ENCODE results near the gene KCNJ14.

DNA sequence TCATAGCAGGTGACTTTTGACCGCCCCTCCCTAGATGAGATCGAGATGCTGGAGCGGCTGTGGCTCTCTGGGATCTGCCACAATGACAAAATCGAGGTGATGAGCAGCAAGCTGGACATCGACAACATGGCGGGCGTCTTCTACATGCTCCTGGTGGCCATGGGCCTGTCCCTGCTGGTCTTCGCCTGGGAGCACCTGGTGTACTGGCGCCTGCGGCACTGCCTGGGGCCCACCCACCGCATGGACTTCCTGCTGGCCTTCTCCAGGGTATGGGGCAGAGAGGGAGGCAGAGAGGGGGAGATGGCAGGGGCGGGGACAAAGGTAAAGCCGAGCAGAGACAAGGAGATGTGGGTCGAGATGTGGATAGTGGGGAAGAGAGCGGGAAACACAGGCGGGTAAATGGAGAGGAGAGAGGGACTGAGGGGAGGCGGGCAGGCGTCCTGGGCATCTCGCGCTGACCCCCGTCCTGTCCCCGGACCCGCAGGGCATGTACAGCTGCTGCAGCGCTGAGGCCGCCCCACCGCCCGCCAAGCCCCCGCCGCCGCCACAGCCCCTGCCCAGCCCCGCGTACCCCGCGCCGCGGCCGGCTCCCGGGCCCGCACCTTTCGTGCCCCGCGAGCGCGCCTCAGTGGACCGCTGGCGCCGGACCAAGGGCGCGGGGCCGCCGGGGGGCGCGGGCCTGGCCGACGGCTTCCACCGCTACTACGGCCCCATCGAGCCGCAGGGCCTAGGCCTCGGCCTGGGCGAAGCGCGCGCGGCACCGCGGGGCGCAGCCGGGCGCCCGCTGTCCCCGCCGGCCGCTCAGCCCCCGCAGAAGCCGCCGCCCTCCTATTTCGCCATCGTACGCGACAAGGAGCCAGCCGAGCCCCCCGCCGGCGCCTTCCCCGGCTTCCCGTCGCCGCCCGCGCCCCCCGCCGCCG is 13.0 kb upstream of the KCNJ14 start:
- TF ChIP-seq, protein P1, sequence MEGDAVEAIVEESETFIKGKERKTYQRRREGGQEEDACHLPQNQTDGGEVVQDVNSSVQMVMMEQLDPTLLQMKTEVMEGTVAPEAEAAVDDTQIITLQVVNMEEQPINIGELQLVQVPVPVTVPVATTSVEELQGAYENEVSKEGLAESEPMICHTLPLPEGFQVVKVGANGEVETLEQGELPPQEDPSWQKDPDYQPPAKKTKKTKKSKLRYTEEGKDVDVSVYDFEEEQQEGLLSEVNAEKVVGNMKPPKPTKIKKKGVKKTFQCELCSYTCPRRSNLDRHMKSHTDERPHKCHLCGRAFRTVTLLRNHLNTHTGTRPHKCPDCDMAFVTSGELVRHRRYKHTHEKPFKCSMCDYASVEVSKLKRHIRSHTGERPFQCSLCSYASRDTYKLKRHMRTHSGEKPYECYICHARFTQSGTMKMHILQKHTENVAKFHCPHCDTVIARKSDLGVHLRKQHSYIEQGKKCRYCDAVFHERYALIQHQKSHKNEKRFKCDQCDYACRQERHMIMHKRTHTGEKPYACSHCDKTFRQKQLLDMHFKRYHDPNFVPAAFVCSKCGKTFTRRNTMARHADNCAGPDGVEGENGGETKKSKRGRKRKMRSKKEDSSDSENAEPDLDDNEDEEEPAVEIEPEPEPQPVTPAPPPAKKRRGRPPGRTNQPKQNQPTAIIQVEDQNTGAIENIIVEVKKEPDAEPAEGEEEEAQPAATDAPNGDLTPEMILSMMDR (IDR thresholded peaks at IDR 0.05; ENCODE audit: low read depth, low read length), result no peak
- TF ChIP-seq EZH2phosphoT487 (IDR thresholded peaks at IDR 0.05; ENCODE audit: low read depth), result no peak

Measured in OCI-LY3 (cell line).